Ammon's horn (tissue), 1 donor: Measurements from ENCODE around the gene PTOV1.
"Not testable (repeated sequence)": the region's sequence is repeated elsewhere in the genome, so short reads cannot be mapped to it uniquely, and the experiment has no call there.

Source experiments
- DNase-seq: peaks from one replicate; pipeline ENCODE4 v3.0.0-alpha.2; 2016; ENCODE audit warnings: low spot score

PTOV1 gene

DNA sequence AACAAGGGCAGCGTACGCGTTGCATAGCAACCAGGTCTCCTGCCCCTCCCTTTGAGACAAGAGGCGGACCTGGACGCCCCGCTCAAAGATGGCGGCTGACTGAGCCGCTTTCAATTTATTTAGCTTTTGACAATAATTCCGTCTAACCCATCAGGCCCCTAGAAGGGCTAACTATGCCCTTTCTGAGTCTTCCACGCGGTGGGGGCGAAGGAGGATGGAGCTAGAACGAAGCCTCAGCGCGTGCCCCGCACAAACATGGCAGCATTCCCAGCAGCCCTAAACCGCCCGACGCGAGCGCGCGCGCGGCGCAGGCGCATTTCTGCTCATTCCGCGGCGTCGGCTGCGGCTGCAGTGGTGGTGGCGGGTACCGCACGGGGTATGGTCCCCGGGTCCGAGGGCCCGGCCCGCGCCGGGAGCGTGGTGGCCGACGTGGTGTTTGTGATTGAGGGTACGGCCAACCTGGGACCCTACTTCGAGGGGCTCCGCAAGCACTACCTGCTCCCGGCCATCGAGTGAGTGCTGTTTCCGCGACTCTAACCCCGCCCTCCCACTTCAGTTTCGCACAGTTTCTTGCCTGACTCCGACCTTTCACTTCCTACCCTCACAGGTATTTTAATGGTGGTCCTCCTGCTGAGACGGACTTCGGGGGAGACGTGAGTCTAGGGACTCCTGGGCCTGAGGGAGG, 32.9 kb upstream of the PTOV1 start, which contains the start of gene MED25:
Gene MED25, plus strand, starts transcription at position 326 of the 685 bp plus-strand sequence. Its CDS starts 53 bp downstream, at position 379.
- peak; percentile 91 for DNase-seq

DNA sequence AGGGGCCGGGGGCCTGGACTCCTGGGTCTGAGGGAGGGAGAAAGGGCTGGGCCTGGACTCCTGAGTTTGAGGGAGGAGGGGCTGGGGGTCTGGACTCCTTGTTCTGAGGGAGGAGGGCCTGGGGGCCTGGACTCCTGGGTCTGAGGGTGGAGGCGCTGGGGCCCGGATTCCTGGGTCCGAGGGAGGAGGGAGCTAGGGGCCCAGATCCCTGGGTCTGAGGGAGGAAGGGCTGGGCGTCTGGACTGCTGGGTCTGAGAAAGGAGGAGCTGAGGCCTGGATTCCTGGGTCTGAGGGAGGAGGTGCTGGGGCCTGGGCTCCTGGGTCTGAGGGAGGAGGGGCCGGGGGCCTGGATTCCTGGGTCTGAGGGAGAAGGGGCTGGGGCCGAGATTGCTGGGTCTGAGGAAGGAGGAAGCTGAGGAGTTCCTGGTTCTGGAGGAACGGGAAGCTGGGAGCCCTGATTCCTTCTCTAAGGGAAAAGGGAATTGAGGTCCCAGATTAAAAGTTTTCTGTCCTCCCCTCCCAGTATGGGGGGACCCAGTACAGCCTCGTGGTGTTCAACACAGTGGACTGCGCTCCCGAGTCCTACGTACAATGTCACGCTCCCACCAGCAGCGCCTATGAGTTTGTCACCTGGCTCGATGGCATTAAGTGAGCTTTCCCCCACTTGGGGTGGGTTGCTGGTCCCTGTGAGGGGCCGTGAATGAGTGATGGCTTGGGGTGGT, 32.1 kb upstream of the PTOV1 start:
- no peak for DNase-seq

DNA sequence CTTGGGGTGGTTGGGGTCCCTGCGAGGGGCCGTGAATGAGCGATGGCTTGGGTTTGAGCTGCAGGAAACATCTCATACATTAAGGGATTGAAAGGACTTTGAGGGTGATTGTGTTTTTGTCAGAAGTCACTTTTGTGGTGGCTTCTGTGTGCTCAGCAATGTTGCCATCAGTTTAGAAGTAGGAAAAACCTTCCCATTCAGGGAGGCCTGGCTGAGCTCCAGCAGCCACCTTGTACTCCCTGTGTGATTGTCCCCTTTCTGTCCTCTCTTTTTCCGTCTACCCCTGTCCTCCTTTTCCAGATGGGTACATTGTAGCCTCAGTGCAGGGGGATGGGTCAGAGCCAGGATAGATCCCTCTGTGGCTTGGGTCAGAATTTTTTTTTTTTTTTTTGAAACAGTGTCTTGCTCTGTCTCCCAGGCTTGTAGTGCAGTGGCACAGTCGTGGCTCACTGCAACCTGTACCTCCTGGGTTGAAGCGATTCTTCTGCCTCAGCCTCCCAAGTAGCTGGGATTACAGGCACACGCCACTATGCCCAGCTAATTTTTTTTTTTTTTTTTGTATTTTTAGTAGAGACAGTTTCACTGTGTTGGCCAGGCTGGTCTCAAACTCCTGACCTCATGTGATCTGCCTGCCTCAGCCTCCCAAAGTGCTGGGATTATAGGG, 31.4 kb upstream of the PTOV1 start:
- DNase-seq: not testable (repeated sequence)

DNA sequence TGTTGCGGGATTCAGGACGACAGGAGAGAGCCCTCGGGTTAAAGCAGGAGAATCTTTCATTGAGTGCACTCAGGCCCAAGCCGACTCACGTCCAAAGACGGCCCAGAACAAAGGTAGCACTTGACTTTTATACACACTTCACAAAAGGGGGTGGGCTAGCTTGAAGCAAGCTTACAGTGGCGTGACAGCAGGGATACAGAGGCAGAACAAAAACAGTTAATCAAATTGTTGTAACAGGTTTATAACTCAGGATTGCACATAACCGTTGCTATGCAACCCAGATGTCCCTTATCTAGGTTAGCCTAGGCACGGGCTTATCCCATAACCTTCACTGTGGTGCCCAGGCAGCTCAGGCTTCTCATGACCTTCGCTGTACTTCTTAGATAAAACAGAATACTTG, 30.8 kb upstream of the PTOV1 start:
- DNase-seq: no peak

DNA sequence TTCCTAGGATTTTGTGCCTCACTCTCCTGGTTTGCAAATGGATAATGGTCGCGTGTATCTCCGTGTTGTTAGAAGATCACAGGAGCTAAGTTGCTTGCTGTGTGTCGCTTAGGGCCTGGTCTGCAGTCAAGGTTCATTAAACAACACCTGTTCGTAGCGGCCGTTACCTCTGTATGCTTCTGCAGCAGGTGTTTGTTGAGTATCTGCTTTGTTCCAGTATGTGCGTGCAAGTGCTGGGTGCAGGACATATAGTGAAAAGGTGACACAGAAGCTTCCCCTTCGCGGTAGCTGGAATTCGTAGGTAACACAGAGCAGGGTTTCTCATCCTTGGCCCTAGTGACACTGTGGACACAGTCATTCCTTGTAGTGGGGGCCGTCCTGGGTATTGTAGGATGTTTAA, 27.5 kb upstream of the PTOV1 start:
- DNase-seq: no peak

DNA sequence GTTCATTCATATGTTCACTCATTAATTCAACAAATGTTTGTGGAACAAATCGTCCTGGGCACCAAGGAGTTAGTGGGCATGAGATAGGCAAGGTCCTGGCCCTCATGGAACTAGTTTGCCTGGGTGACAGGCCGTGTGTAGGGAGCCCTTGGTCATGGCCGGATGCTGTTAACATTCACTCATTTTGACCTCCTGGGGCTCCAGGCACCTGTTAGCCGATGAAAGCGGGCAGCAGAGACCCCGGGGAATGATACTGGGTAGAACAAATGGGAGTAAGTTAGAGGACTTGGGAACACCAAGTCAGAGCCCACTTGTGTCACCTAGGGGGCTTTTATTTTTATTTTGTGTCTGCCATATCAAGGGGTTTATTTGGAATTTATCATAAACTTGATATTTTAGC, 26.3 kb upstream of the PTOV1 start:
- DNase-seq: no peak

DNA sequence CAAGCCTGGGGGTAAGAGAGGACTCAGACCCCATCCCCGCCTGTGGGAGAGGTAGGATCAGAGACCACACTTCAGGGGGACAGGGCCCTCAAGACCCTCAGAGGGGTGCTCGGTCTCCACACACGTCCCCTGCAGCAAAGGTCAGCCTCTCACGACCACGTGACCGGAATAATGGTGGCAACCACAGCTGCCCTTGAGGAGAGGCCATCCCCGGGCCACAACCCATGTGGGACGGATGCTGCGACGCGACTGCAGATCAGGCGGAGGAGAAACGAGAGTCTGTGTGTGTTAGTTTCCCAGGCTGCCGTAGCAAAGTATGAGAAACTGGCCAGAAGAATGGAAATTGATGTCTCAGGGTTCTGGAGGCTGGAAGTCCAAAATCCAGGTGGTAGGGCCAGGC, 23.9 kb upstream of the PTOV1 start:
- DNase-seq: no peak

DNA sequence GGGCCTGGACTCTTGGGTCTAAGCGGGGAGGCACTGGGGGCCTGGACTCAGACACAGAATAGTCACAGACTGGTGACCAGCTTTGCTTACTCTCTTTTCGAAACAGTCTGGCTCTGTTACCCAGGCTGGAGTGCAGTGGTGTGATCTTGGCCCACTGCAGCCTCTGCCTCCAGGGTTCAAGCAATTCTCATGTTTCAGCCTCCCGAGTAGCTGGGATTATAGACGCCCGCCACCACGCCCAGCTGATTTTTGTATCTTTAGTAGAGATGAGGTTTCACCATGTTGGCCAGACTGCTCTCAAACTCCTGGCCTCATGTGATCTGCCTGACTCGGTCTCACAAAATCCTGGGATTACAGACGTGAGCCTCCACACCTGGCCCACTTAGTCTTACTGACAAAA, 21.8 kb upstream of the PTOV1 start:
- no peak for DNase-seq

DNA sequence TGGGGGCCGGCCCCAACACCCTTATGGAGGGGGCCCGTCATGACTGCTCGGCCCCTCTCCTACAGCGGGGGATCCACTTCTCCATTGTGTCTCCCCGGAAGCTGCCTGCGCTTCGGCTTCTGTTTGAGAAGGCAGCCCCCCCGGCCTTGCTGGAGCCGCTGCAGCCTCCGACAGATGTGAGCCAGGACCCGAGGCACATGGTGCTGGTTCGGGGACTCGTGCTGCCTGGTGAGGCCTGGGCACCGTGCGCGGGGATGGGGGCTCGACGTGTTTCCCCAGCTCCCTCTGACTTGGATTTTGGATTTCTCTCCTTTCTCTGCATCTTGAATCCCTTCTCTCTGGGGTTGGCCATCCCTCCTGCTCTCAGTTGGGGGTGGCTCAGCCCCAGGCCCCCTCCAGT, 21.2 kb upstream of the PTOV1 start:
- no peak for DNase-seq

DNA sequence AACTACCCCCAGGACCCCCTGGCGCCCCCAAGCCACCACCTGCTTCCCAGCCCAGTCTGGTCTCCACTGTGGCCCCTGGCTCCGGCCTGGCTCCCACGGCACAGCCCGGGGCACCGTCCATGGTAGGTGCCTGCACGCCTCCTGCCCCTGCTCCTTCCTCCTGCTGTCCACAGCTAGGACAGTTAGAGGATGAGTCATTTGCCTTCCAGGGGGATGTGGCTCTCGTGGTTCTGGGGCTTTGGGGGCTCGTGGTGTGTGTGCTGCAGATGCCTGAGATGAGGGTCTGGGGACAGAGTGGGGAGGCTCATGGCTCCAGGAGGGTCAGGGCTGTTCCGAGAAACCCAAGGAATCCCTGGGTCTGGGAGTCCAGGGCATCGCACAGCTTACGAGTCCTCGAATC, 20.2 kb upstream of the PTOV1 start:
- no peak for DNase-seq

DNA sequence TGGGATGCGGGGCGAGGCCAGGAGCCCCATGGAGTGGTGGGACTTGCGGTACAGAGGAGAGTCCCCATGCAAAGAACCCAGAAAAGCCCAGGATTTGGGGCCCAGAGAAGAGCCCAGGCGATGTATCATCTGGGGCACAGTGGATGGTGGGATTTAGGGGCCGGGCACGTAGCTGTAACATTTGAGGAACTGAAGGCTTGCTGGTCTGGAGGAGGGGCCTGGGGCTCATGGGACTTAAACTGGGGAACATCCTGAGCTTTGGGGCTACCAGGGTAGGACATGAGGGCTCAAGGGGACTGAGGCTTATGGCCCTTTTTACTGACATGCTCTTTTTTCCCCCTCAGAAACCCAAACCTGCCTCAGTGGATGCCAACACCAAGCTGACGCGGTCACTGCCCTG, 19.4 kb upstream of the PTOV1 start:
- no peak for DNase-seq

DNA sequence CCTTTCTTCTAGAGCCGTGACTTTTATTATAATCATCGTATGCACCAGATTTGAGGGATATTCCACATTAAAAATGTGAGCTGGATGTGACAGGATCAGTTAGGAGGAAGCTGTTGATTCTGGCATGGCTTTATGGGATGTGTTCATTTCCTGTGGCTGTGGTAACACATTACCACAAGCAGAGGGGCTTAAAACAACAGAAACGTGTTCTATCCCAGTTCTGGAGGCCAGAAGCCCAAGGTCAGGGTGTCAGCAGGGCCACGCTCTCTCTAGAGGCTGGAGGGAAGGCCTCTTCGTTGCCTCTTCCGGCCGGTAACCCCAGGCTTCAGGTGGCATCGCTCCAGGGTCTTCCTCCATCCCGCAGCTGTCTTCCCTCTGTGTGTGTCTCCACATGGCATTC, 18.4 kb upstream of the PTOV1 start:
- DNase-seq: no peak

DNA sequence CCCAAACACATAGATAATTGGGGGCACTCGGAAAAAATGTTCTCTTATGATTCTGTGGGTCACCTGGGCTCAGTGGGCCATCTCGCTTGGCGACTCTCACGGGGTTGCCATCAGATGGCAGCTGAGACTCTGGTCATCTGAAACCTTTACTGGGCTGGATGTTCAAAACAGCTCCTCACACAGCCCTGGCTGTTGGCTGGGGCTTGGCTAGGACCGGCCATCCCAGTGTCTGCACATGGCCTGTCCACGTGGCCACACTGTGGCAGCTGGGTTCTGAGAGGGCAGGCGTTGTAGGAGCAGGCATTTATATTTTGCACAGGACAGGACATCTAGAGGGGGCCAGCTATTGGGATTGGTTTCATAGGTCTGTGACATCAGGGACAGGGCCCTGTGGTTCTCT, 17.4 kb upstream of the PTOV1 start:
- no peak for DNase-seq

DNA sequence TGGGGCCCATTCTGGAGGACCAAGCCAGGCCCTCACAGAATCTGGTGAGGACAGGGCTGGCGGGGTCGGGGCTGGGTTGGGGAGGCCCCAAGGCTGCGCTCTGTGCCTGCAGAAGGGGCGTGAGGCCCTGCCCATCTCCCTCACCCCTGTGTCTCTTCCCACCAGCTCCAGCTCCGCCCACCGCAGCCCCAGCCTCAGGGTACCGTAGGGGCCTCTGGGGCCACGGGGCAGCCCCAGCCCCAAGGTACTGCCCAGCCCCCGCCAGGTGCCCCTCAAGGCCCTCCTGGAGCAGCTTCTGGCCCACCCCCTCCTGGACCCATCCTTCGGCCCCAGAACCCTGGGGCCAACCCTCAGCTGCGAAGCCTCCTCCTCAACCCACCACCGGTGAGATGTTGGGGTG, 15.4 kb upstream of the PTOV1 start:
- no peak for DNase-seq

DNA sequence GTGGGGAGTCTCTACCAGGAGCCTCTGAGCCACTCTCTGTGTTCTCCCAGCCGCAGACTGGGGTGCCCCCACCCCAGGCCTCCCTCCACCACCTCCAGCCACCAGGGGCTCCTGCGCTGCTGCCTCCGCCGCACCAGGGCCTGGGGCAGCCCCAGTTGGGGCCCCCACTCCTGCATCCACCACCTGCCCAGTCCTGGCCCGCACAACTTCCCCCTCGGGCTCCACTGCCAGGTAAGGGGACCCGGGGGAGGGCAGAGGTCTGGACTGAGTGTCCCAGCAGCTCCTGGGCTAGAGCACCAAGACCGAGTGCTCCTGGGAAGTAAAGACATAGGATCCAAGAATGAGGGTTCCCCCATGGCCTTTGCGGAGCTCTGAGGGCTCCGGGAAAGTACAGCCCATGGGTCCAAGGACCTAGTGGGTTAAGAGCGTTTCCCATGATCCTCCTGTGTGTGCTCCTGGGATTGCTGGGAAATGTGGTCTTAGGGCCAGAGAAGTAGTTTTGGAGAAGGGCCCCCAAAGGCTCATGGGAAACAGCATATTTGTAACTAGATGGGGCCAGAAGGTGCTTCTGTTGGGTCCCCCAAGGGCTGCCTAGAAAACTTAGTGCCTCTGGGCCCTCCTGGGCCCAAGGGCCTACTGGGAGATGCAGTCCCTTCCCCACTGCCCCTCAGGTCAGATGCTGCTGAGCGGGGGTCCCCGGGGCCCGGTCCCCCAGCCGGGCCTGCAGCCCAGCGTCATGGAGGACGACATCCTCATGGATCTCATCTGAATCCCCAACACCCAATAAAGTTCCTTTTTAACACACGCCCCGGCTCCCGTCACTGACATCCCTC, 14.6 kb upstream of the PTOV1 start:
- no peak for DNase-seq

DNA sequence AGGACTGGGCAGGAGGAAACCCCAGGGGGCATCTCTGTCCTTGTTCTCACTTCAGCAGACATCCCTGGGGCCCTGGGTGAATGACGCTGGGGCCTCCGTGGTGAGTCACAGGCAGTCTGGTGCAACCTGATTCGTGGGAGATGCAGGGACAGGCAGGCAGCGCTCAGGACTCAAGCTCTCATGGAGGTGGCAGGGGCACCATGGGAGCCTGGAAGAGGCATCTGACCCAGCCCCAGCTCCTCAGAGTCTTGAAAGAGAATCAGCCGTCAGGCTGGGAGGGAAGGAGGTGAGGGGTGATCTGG, 14.0 kb upstream of the PTOV1 start:
- no peak for DNase-seq

DNA sequence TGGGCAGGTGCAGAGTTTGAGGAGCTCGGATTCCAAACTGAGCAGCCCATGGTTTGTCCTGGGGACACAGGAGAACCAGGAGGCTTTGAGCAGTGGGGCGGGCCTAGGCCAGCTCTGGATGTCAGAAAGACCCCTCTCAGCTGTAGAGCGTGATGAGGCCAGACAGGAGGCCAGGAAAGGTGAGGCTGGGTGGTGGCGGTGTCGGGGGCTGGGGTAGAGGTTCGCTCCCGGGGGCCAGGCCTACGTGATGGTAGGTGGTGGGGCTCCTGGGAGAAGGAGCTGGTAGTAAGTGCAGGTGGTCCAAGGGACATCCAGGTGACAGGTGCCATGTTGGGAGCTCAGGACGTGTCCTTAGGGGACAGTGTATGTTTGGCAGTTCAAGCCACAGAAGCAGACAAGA, 13.5 kb upstream of the PTOV1 start:
- DNase-seq: no peak

DNA sequence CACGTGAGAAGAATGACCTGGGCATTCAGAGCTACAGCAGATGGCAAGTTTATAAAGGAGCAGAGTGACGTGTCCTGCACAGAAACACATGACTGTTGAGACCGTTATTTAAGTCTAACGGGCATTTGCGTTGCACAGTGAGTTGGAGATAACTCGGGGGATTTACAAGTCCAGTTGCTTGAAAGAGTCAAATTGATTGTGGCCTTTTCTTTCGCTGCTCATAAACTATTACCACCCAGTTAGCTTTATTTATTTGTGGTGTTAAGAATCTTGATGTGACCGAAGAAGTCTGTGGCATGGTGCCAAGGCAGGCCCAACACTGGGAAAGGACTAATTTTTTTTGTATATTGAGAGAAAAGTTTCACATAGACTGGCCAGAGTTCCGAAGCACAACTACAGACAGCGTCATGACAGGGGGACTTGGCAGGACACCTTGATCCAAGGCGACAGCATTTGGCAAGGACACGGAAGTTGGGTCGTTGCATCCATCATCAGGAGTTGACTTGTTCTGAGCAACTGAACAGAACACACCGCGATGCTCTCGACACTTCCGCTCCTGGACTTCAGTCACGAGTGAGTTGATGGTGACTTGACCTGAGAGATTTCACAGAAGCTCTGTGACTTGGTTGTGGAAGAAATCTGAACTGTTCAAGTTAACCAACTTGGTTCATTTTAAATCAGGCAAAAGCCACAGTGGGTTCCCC, 11.9 kb upstream of the PTOV1 start:
- DNase-seq: no peak

DNA sequence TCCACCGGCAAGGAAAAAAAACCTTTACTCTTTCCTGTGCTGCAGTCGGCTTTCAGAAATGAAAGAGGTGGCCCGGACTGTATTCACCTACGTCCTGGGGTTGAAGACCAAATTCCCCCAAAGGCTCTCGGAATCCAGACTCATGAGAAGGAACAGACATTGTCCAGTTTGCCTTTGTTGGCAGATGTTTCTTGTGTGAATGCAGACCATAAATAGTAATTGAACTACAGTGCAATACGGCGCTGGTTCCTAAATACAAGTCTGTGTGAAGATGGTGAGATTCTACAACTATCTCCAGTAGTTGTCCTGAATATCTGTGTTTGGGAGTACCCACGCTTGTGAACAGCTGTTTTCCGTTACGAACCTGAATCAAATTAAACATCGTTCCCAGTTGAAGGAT, 11.2 kb upstream of the PTOV1 start:
- DNase-seq: no peak

DNA sequence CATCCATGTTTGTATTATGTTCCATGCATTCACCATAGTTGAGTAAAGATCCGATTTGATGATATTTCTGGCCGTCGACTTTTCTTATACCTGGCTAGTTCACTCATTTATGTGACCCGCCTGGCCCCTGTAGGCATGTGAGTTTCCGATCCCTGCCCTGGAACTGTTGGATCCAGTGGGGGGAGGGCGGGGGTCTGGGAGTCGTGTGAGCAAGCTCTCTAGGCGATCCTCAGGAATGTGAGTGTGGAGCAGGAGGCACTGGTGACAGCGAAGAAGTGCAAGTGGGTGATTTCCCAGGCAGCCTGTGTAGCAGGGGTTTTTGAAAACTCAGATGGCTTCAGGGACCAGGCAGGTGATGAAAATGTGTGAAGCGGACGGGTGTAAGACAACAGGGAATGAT, 10.6 kb upstream of the PTOV1 start:
- no peak for DNase-seq

DNA sequence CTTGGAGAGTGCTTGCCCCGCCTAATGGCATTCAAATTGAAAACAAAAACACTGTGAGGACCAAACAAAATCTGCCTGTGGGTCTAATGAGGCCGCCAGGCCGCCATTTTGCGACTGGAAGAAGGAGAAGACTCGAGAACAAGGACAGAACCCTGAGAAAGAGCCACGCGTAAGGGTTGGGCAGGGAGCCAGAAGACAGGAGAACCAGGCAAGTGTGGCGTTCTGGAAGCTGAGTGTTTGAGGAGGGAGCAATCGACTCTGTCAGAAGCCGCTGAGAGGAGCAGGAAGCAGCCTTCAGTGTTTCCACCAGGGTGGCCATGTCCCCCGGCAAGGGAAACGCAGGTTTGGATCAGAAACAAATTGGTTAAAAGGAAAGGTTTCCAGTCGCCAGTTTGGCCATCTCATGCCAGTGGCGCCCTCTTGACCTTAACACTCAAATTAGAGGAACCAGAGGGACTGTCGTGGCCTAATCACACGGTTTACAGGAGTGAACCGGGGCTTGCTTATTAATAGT, 10.2 kb upstream of the PTOV1 start:
- DNase-seq: no peak

DNA sequence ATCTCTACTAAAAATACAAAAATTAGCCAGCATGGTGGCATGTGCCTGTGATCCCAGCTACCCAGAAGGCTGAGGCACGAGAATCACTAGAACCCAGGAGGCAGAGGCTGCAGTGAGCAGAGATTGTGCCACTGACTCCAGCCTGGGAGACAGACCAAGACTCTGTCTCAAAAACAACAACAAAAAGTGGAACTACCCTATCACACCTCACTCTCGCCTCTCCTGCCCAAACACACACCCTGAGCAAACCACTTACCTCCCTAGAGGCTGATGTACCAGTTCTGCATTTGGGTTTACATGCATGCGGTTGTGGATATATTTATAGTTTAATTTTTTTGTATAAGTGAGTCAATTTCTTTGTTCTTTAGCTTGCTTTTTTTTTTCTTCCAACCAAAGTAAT, 7.7 kb upstream of the PTOV1 start:
- DNase-seq: no peak
